NK-92 (cell line): Measurements from ENCODE around the gene KRT74.

Experiments
- DNase-seq: peaks from one replicate; lab custom pipeline; 2025; ENCODE audit not compliant: unreplicated experiment; lab: John Stamatoyannopoulos, UW

KRT74 gene

DNA sequence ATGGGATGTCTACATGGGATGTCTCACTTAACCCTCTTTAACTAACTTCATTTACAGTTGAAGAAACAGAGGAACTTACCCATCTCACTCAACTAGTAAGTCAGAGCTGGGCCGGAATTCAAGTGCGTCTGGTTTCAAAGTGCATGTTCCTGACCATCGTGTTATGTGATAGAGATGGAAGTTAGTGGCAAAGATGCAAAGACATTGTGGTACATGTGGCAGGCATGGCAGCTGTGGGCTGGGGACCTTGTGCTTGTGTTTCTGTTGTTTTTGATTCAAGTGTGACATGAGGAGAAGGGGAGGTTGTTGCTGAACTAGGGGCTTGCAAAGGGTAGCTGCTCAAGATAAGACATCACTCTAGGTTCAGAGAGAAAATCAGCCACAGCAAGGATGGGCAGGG, 2.3 kb upstream of the KRT74 start:
- DNase-seq: no peak

- DNase-seq: no peak
These were observed 1.6 kb upstream of the KRT74 start for GRCh38 chr12:52575256-52575655.

GRCh38 chr12:52573306-52573705, 337 bp downstream of the KRT74 start:
- DNase-seq: no peak

DNA sequence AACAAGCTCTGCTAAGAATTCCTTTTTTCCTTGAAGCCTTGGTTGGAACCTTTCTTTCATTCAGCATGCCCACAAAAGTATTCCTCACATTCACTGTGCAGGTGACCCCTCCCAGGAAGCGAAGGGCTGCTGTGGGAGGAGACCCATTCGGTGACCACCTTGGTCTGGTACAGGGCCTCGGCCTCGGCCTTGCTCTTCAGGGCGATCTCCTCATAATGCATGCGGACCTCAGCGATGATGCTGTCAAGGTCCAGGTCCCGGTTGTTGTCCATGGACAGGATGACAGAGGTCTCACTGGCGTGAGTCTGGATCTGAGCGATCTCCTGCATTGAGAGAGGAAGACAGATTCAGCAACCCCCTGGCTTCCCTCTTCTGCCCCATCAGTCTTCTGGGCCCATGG, 3.1 kb downstream of the KRT74 start:
- no peak for DNase-seq

DNA sequence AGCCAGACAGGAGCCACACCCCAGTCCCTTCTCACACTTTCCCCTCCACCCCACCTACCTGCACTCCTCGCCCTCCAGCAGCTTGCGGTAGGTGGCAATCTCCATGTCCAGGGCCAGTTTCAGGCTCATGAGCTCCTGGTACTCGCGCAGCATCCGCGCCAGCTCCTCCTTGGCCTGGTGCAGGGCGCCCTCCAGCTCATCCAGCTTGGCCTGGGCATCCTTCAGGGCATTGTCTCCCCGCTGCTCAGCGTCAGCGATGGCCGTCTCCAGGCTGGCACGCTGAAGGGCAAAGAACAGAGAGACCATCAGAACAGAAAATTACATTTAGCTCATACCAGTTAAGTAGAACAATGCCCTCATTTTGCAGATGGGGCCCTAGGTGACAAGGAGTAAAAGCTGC, 5.5 kb downstream of the KRT74 start:
- DNase-seq: no peak

GRCh38 chr12:52566847-52567291, 6.8 kb downstream of the KRT74 start:
- no peak for DNase-seq

- DNase-seq: no peak
These were observed 9.1 kb downstream of the KRT74 start for GRCh38 chr12:52564582-52564981.

DNA sequence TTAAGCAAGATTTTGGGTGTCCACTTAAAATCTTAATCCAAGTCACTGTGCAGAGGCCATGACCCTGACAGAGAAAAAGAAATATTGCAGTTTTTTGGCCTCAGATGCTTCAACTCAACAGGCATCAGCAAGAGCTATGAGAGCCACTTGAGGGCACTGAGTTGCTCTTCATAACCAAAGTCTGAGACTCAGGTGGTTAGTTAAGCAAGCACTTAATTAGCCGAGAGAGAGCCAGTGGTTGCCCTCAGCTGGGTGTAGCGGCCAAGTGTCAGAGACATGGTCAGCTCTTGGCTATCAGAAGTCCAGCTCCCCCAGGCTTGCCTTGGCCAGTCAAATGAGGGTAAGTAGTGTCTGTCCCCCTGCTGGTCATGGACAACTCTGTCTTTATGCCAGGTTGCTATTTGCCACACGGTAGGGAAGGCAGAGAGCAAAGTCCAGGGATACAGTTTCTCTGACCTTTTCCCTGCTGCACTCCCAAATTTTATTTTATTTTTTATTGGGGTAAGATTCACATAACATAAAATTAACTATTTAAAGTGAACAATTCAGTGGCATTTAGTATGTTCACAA, 11.7 kb downstream of the KRT74 start:
- no peak for DNase-seq

- DNase-seq: no peak
These were observed 13.7 kb downstream of the KRT74 start for GRCh38 chr12:52559979-52560378.

GRCh38 chr12:52558781-52559445, 14.7 kb downstream of the KRT74 start:
- no peak for DNase-seq

DNA sequence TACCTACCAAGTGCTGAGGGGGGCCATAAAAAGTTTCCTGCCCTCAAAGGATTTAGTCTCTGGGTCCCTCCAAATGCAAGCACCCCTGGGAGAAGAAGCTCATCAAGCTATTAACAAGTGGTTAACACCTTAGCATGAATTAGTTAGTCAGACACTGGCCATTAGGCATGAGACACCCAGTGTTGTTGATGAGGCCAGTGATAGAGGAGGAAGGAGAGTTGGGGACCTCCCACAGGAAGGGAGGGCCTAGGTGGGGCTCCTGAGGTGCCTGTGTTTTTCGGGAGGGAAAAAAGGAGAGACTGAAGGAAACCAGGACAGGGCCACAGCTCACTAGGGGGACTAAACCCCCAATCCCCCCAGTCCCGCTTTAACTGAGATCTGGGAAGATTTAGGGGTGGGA, 16.2 kb downstream of the KRT74 start:
- no peak for DNase-seq

- no peak for DNase-seq
These were observed 18.1 kb downstream of the KRT74 start for GRCh38 chr12:52555577-52555976.

DNA sequence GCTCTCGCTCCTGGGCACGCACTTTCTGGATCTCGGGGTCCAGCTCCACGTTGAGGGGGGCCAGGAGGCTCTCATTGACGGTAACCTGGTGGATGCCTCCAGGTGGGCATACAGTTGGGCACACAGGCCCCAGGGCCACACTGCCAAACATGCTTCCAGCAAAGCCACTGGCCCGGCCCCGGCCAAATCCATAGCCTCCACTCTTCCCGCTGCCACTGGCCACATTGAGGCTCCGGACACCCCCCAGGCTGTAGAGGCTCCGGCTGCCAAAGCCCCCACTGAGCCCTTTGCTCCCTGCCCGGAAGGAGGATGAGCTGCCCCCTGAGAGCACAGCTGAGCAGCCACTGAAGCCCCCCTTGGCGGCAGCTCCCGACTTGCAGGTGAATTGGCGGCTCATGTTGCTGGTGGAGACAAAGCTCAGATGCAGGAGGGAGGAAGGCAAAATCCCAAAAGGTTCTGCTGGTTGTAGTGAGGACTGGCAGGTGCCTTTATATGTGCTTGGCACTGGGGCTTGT, 20.9 kb downstream of the KRT74 start, which contains the start of gene KRT71:
Gene KRT71 (minus strand): TSS at position 465 of the 515 bp plus-strand sequence. CDS start 68 bp downstream, at position 397.
- no peak for DNase-seq

GRCh38 chr12:52552055-52552454, 21.6 kb downstream of the KRT74 start:
- no peak for DNase-seq

DNA sequence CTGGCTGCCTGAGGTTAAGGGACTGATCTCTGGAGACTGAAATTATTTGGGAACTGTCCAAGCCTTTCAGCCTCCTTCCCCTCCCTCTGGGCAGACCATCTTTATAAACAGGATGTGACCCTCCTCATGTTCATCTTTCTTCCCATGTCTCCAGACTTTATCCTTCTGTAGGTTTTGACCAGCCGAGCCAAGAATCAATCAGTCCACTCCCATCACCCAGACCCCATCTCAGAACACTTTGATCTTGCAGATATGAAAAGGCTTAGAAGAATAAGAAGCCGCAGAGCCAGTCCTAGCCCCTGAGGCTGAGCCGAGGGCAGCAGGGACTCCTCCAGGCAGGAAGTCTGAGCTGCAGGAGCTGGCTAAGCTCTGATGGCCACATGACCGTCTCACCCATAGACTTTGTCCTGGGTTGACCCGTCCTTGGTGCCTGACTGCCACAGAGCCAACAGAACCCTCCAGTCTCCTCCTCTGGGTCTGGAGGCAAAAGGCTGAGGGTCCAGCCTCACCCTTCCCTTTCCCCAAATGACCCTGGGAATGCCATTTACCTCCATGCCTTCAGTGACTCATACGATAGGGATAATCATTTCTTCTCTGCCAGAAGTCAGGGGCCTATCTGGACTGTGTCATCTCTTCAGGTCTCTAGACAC, 22.3 kb downstream of the KRT74 start:
- no peak for DNase-seq

- no peak for DNase-seq
These were observed 27.5 kb downstream of the KRT74 start for GRCh38 chr12:52546126-52546525.

DNA sequence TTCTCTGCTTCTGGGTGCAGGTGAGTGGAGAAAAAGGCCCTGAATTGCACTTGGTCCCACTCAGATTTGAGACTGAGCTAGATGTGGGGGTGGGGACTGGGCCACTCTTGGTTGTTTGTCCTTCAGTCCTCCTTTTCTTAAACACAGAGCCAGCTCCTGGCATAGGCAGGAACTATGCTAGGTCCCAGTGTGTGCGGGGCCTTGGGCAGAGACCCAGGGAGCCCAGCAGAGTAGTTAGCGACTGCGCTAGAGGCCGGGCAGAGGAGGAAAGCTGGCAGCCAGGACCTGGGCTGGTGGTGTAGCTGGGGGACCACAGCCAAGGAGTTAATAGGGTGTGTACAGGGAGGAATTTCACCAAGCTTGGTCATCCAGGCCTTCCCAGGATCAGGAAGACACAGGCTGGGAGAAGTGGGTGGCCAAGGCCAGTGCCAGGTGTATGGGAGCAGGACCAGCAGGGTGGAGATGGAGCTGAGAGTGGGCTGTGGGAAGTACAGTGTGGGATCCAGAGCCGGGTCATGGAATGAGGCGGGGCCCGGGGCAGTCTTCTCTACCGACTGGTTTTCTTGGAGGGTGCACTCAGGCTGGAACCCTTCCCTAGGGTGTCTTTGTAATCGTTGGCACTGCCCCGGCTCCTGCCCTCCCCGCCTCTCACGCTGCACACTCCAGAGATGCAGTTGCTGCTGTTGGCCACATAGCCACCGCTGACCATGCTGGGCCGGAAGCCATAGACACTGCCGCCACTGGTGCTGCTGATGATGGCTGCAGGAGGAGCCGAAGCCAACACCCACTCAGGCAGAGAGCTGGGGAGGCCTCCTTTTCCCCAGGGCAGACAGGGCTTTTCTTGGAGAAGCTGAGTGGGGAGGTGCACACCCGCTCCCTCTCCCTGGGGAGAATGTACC, 29.4 kb downstream of the KRT74 start:
- DNase-seq: no peak

DNA sequence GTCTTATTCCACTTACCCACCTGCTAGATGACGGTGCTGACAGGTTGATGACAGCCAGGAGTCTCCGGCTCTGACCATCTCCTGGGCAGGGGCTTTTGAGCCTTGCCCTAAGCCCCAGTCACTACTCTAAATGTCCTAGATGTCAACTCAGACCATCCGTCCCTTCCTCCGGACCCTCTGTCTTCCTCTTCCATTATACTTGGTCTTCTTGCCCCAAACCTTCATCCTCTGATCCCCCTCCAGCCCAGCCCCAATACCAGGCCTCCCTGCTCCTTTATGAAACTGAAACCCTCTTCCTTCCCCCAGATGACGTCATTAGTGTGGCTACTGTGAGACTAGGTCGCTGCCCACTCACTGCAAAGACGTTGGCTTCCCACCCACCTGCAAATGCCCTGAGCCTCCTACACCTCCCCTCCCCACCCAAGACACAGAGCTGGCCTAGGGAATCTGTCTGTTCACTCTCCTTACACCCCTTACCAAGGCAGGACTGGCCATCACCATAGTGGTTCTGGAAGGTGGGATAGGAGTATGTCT, 30.8 kb downstream of the KRT74 start:
- DNase-seq: no peak

DNA sequence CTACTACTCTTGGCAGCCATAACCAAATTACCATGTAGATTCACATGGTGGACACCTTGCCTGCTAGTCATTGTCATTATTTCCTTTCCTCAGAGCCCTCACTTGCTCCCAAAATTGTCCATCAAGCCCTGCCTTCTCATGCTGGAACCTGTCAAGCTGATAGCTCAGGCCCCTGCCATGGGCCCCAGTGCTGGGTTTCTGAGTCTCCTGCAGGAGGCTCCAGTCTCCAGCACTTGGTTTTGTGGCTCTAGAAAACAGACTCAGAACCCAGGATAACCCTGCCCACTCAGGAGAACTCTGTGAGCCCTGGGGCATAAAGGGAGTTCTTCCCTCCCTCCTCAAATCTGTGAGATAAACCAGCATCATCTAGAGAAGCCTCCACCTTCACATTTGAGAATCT, 31.5 kb downstream of the KRT74 start:
- DNase-seq: no peak

GRCh38 chr12:52541709-52542108, 31.9 kb downstream of the KRT74 start:
- no peak for DNase-seq

GRCh38 chr12:52540531-52540930, 33.1 kb downstream of the KRT74 start:
- no peak for DNase-seq
